ENCODE data around the gene ENTHD1. TPM values are rescaled to one million over a fixed set of nuclear protein-coding genes. Genes with fewer than 3 reads are reported as not detected.

ENTHD1 gene
- total and polyA plus RNA-seq, 10 of the 15 experiments (the other 5 are each of a cell fraction or from before 2014, with no cell fraction given): 0.09 to 0.52 (median 0.21) TPM; not detected in 1

DNA sequence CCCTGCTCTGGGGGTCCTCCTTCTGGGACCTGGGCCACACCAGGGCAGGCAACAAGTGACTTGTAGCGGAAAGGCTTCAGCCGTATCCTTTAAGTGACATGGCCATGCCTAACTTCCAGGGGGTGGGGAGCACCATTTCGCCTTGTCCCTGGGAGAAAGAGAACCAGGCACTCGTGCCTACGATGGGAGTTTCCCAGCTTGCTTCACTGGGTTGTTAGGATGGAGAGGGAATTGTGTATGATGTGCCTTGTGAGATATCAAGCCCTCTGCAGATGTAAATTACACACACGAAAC lies 171.6 kb downstream of the ENTHD1 start:
- Histone ChIP-seq H3K4me3 (no peak overlapping the region), H3K27ac (ENCODE audit: control insufficient read depth, insufficient read depth) (no peak overlapping the region), H3K36me3 (ENCODE audit: control insufficient read depth in 2 of 2, insufficient read depth in 2 of 2, low read length in 1 of 2) (no peaks in the 10 kb centered on the region), H3K79me2 (ENCODE audit: control insufficient read depth, insufficient read depth, low read length) (no peaks in the 10 kb centered on the region), H3K4me2 (ENCODE audit: control insufficient read depth, insufficient read depth) (no peak overlapping the region), H3K9ac (ENCODE audit: control insufficient read depth, insufficient read depth, low read length) (no peak overlapping the region), H2AFZ (ENCODE audit: control insufficient read depth, low read depth, low read length) (no peak overlapping the region), H3K9me3 (replicated peaks; ENCODE audit: control insufficient read depth, insufficient read depth, low read length) (peaks cover 4% of the 10 kb centered on the region; the same call in 1 of the 3 replicates), H4K20me1 (ENCODE audit: control insufficient read depth, insufficient read depth) (no peaks in the 10 kb centered on the region), H3K27me3 (replicated peaks in 1 of 2; ENCODE audit: control insufficient read depth in 2 of 2, insufficient read depth in 2 of 2, low read length in 1 of 2) (peaks cover 0 to 3% of the 10 kb centered on the region in 2 experiments; a peak in 2 of 4 replicates), H3K4me1 (ENCODE audit: control insufficient read depth, insufficient read depth, low read length) (no peaks in the 10 kb centered on the region)
- ATAC-seq: no peak
- TF ChIP-seq MYC (IDR thresholded peaks at IDR 0.05; ENCODE audit: insufficient read depth, insufficient read length, insufficient replicate concordance, low read length, severe bottlenecking) (no peak), SUPT20H (IDR thresholded peaks at IDR 0.05; ENCODE audit: borderline replicate concordance, control insufficient read depth, low read depth, low read length) (no peak), ZNF622 (IDR thresholded peaks at IDR 0.05) (no peak), NR2F1 (conservative IDR thresholded peaks at IDR 0.05) (no peak), SREBF2 (IDR thresholded peaks at IDR 0.05; ENCODE audit: low read length) (no peak), PML (IDR thresholded peaks at IDR 0.05; ENCODE audit: low read length) (no peak)
- TF ChIP-seq, protein P1, sequence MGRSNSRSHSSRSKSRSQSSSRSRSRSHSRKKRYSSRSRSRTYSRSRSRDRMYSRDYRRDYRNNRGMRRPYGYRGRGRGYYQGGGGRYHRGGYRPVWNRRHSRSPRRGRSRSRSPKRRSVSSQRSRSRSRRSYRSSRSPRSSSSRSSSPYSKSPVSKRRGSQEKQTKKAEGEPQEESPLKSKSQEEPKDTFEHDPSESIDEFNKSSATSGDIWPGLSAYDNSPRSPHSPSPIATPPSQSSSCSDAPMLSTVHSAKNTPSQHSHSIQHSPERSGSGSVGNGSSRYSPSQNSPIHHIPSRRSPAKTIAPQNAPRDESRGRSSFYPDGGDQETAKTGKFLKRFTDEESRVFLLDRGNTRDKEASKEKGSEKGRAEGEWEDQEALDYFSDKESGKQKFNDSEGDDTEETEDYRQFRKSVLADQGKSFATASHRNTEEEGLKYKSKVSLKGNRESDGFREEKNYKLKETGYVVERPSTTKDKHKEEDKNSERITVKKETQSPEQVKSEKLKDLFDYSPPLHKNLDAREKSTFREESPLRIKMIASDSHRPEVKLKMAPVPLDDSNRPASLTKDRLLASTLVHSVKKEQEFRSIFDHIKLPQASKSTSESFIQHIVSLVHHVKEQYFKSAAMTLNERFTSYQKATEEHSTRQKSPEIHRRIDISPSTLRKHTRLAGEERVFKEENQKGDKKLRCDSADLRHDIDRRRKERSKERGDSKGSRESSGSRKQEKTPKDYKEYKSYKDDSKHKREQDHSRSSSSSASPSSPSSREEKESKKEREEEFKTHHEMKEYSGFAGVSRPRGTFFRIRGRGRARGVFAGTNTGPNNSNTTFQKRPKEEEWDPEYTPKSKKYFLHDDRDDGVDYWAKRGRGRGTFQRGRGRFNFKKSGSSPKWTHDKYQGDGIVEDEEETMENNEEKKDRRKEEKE (IDR thresholded peaks at IDR 0.05): no peak
- intact Hi-C loops (cut with micrococcal nuclease; ENCODE audit: unreplicated experiment) (no loop called here), in situ Hi-C loops (cut with MboI) (no loop called here)
- DNase-seq (ENCODE audit: low read depth, low spot score): no peak
- RAD21 ChIA-PET (ENCODE audit: unreplicated experiment): no interaction called here
- CTCF ChIA-PET: no interaction called here
- POLR2A ChIA-PET: no interaction called here
- SMC1A ChIA-PET (ENCODE audit: uncharacterized antibody, unreplicated experiment): no interaction called here
- no TSS peak for BruUV-seq (replicated peaks)
- FAIRE-seq: no peak
- 21% methylated on average over 6 of the region's 6 CpGs for WGBS (ENCODE audit: insufficient coverage, insufficient replicate concordance, low lambda C conversion rate, missing lambda C conversion rate)

All from GM12878 (cell line).